Measurements from ENCODE around the gene MTIF3. TPM values are rescaled to one million over a fixed set of nuclear protein-coding genes. Genes with fewer than 3 reads are reported as not detected.

Gene MTIF3
- 100 to 1,000 TPM in 1 of 2 donors, 10 to 100 TPM in 1; 91.0 to 101 TPM for total RNA-seq
- long read RNA-seq, transcript MTIF3-202 (5 exons, 1,005 nt) = major isoform, 15 of 35 reads
- long read RNA-seq, partial matches to known transcripts = 5 of 35 reads
- long read RNA-seq, other reads (novel, unspliced or antisense) = 15 of 35 reads

DNA sequence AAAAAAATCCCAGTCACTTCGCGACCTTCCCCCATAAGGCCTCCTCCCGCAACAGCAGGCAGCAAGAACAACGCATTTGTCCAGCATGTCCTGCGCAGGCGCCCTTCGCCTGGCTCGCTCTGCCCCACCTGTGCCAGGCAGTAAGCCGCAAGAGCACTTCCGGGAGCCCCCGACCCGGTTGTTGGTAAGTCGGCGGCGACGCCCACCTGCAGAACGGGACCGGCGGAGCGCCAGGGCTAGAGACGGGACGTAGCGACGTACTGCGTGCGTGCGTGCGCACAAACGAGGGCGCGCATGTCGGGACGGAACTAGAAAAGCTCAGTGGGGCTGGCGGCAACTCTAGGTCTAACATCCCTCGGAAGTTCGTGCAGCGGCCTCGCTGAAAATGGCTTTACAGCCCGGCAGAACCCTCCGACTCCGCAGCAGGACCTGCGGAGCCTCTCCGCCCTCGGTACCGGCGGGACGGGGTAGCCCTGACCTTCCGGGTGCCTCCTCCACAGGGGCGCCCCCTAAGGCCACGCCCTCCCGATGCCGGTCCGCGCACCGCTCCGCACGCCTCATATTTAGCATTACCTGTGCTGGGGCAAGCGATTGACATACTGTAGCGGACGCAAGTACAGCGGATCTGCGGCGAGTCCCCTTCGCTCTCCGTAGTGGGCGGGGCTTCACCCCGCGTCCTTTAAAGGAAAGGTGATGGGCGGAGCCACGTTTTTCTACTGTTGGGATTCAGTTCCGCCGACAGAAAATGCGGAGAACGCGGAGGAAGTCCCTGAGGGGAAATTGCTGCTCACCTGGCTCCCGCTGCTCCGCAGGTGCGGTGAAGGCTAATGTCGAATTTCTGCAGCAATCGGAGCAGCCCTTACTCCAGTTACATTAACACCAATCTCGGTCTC lies at the start of gene MTIF3:
Gene MTIF3 (minus strand): TSS at position 629 of the 893 bp plus-strand sequence. CDS start 10,116 bp downstream, outside the sequence.
- ATAC-seq (peak; percentile 92 to 95), DNase-seq (peak; percentile 96)
- intact Hi-C loops (cut with DNase I) = no loop called here

DNA sequence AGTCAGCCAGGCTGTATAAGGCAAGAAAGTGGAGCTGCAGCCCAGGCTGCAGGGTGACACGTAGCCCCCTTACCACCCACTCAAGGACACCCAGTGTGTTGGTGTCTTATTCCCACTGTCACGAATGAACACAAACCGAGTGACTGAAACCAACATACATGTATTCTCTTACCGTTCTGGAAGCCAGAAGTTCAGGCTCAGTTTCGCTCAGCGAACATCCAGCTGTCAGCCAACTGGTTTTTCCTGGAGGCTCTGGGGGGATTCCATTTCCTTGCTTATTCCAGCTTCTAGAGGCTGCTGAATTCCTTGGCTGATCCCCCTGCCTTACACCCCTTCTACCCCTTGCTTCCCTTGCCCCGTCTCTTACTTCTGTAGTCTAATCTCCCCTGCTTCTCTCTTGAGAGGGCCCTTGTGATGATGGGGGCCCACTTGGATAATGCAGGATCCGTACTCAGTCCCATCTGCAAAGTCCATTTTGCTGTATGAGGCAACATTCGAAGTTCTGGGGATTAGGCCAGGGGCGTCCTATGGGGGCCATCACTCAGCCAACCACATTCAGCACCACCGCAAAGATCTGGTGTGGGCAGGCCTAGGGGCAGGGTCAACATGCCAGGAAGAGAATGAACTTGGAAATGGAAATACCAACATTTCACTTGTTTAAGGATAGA lies 47.3 kb upstream of the MTIF3 start:
- DNase-seq (no peak), ATAC-seq (no peak)
- intact Hi-C loops (cut with DNase I) = no loop called here

- intact Hi-C loops (cut with DNase I) = no loop called here
- DNase-seq = no peak
- no peak for ATAC-seq
Observed at GRCh38 chr13:27496536-27497273, 46.3 kb upstream of the MTIF3 start.

DNA sequence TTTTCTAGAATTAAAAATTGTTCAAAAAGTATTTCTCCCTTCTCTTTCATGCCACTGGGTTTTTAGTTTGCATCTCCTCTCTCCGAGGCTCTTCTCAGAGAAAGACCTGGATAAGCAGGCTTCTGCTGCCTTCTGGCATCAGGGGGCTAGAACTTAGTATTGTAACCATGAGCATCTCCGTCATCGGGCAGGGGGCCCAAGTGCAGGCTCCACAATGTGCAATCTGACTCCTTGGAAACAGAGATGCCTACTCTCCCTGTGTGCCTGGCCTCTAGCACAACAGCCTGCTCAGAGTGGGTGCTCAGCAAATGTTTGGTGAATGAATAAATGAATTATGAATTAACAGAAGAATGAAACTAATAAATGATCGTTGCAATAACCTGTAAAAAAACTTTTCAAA lies 45.6 kb upstream of the MTIF3 start:
- DNase-seq (no peak), ATAC-seq (no peak)
- intact Hi-C loops (cut with DNase I) = no loop called here

DNA sequence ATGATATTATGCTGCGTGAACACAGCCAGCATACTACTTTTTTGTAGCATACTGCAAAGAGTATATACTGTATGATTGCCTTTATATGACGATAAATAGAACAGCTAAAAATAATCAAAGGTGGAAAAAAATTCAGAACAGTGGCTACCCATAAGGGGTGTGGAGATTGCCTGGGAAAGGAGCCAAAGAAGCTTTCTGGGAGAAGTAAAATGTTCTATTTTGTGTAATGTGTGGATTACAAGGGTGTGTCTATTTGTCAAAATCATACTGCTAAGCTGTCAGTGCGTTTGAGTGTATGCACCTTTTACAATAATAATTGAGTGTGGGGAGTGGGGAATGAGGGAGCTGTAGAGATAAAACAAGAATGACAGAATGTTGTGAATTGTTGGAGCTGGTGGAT lies 45.2 kb upstream of the MTIF3 start:
- intact Hi-C loops (cut with DNase I) = no loop called here
- DNase-seq (no peak), ATAC-seq (no peak)

DNA sequence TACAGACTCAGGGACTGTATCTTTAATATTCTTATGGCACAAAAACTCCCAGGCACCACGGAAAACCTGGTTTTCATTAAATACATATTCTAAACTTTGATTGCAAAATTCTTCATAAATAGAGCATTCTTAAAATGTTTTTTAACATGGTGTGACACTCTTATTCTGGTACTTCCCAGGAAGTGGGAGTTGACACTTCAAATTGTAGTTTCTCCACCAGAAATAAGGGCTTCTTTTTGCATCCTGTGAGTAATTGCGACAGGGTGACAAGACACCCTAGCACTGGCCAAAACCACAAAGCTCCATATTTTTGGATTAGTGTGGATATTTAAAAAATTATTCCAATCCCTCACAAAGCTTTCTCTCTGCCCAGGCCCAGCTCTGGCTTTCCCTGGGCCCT lies 43.6 kb upstream of the MTIF3 start:
- intact Hi-C loops (cut with DNase I) = no loop called here
- no peak for DNase-seq
- ATAC-seq = no peak

GRCh38 chr13:27489456-27489855 lies 39.1 kb upstream of the MTIF3 start:
- intact Hi-C loops (cut with DNase I) = no loop called here
- no peak for ATAC-seq
- DNase-seq = no peak

DNA sequence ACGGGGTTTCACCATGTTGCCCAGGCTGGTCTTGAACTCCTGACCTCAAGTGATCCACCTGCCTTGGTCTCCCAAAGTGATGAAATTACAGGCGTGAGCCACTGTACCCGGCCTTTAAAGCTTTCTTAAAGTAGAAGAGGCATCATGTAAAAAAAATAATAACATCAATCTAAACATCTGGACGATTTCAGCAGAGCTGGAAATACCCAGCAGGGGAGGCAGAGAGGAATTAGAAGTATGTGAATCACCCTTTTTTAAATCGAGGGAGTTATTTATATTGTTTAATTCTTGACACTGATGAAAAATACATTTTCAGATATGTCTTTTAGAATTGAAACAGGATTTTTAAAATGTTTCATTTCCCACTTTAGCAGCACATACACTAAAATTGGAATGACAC lies 37.4 kb upstream of the MTIF3 start:
- DNase-seq = no peak
- intact Hi-C loops (cut with DNase I) = no loop called here
- ATAC-seq = no peak

DNA sequence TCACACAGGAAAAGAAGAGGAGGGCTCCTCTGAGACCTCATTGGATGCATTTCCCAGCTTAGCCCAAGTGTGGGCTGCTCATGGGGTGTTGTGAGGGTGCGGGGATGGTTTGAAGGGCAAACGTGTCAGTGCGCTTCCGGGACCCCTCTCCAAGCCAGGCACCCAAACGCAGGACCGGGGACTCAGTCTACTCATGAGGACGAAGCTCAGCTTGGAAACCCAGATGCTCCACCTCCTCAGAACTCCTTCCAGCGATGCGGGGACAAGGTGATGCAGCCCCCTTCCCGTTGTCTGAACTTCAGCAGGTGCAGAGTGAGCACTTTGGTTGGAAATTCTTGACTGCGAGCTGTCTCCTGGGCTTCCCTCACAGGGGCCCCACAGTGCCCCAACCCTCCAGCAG lies 33.1 kb upstream of the MTIF3 start:
- DNase-seq (no peak), ATAC-seq (no peak)
- intact Hi-C loops (cut with DNase I) = no loop called here

- intact Hi-C loops (cut with DNase I) = no loop called here
- ATAC-seq = peak in 1 of 2 donors; percentile 59
Observed at GRCh38 chr13:27482983-27483382, 32.6 kb upstream of the MTIF3 start.

GRCh38 chr13:27481766-27482165 lies 31.4 kb upstream of the MTIF3 start:
- intact Hi-C loops (cut with DNase I) = no loop called here
- no peak for ATAC-seq
- no peak for DNase-seq

More at GRCh38 chr13:27482983-27483382, 32.6 kb upstream of the MTIF3 start:
- DNase-seq = no peak

GRCh38 chr13:27476943-27477703 lies 26.8 kb upstream of the MTIF3 start:
- DNase-seq = no peak
- no peak for ATAC-seq
- intact Hi-C loops (cut with DNase I) = no loop called here

DNA sequence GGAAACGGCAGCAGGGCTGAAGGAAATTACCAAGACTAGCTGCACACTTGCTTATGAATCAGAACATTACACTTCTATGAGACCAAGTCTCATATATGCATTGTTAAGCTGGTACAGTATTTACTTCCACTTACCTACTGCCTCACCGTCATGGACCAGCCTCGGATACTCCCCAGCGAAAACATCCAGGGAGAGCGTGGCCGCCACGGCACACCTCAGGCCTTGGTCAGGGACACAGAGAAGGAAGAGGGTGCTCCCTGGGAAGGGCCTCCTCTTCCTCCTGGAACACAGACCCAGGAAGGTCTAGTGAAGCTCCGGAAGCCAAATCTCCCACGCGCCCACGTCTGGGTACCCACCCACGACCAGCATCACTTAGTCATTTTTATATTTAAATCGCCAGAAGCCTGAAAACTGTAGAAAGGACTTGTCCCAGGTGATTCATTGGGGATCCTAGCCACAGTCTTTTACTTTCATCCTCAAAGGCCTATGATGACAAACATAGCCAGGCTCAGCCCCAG lies 24.4 kb upstream of the MTIF3 start:
- ATAC-seq (no peak), DNase-seq (no peak)
- intact Hi-C loops (cut with DNase I) = no loop called here

DNA sequence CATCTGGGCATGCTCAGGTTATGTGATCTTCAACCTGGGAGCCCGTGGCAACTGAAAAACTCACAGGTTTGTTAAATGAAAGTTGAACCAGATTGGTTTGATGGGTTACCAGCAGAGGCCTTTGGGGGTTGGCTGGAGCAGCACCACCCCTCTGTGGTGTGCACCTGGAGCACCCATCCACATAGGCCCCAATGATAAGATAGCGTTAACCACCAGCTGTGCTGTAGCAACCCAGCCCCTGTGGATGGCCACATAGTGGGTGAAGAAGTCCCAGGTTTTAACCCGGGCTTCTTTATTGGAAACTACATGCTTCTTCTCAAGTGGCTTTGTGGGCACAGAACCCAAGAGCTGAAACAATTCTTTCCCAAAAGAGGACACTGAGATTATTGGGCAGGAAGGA lies 22.6 kb upstream of the MTIF3 start:
- intact Hi-C loops (cut with DNase I) = no loop called here

DNA sequence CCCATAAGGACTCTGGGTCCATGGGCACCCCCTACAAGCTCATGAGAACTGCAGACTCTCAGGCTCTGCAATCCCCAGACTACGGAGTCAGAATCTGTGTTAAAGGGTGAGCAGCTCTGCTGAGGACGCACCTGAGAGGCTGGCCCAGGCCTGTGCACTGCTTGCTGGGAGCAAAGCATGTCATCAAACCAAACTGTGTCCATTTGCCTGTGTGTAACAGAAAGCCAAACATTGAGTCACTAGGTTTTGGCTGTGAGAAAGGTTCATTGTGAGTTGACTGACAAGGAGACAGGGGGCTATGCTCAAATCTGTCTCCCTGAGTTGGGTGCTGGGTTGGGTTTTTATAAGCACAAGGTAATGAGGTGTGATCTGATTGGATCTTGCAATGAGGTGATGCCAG lies 22.1 kb upstream of the MTIF3 start:
- no peak for DNase-seq
- intact Hi-C loops (cut with DNase I) = no loop called here
- no peak for ATAC-seq

More for the DNA sequence above, 22.6 kb upstream of the MTIF3 start:
- ATAC-seq = no peak
- no peak for DNase-seq

- DNase-seq (no peak), ATAC-seq (no peak)
- intact Hi-C loops (cut with DNase I) = no loop called here
Observed at GRCh38 chr13:27470075-27470820, 19.9 kb upstream of the MTIF3 start.

GRCh38 chr13:27466513-27466912 lies 16.1 kb upstream of the MTIF3 start:
- intact Hi-C loops (cut with DNase I) = no loop called here
- peak; percentile 58 to 70 for ATAC-seq
- DNase-seq = no peak

DNA sequence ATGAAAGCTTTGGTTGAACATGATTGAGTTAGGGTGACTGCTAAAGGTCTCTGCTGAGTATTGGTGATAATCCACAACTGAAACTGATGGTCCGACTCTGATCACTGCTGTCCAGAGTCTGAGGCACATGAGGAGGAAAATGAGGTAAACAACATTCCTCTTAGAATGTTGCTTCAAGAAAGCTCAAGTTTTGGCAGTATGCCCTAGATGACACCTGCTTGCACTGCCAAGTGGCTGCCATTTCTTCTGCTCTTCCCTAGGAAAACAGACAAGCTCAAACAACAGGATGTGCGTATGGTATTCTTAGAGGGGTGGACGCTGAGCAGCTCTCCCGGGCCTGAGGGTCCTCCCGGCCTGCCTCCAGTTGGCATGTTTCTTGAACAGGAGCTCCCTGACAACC lies 15.2 kb upstream of the MTIF3 start:
- intact Hi-C loops (cut with DNase I) = no loop called here
- no peak for DNase-seq
- ATAC-seq = no peak

Measured in left cardiac atrium (tissue), 4 donors.